Thoracic aorta (tissue), 2 donors: ENCODE measurements around the gene TMPRSS3. TPM values are rescaled to one million over a fixed set of nuclear protein-coding genes. Genes with fewer than 3 reads are reported as not detected.

Experiments used
- ATAC-seq: fragments of 150-250 bp; one replicate; pipeline ENCODE4 v1.8.0; 2017; ENCODE audit warnings: low read depth; ENCODE audit not compliant: insufficient number of reproducible peaks, low FRiP score
- DNase-seq: peaks from one replicate; pipeline ENCODE4 v3.0.0-alpha.2; 2020; ENCODE audit warnings: low spot score
- H3K27ac ChIP-seq, 2 donors: fragments of 200-600 bp; sonication (generic); 1 replicate in 1 of 2; 2 replicates in 1 of 2; pipeline ENCODE4 v1.5.1; 2016; ENCODE audit warnings: mild to moderate bottlenecking in 2 of 2, moderate library complexity in 2 of 2
- H3K27me3 ChIP-seq: fragments of 200-600 bp; sonication (generic); replicated peaks from 2 replicates; pipeline ENCODE4 v1.6.0; 2016; ENCODE audit warnings: mild to moderate bottlenecking; ENCODE audit not compliant: insufficient read depth
- H3K36me3 ChIP-seq: fragments of 200-600 bp; sonication (generic); one replicate; pipeline ENCODE4 v1.5.1; 2016
- H3K4me1 ChIP-seq, 2 donors: fragments of 200-600 bp; sonication (generic); 1 replicate in 1 of 2; 2 replicates in 1 of 2; pipeline versions ENCODE4 v1.5.1 to v1.6.0; 2016; ENCODE audit warnings: low read depth in 2 of 2, mild to moderate bottlenecking in 1 of 2; ENCODE audit not compliant: control insufficient read depth in 1 of 2
- H3K4me3 ChIP-seq: fragments of 200-600 bp; sonication (generic); 2 replicates; pipeline ENCODE4 v1.5.1; 2016; ENCODE audit warnings: mild to moderate bottlenecking
- H3K9me3 ChIP-seq: fragments of 200-600 bp; sonication (generic); 2 replicates; pipeline ENCODE4 v1.5.1; 2016
- CTCF ChIP-seq: fragments of 200-600 bp; sonication (generic); IDR thresholded peaks from one replicate; pipeline ENCODE4 v1.5.1; 2019; ENCODE audit warnings: antibody characterized with exemption
- total RNA-seq, 2 donors: library from RNA; depleted of rRNA; stranded (reverse); fragments of >200 nt; gene quantifications; one replicate each; pipeline versions ENCODE4 v1.1.0 to v1.2.3, GENCODE V29; 2016

The TMPRSS3 gene
- total RNA-seq, 2 donors from 2014 or later, result not detected

GRCh38 chr21:42337830-42338728, 57.8 kb downstream of the TMPRSS3 start:
- DNase-seq (no peak), ATAC-seq (no peak)
- no peak for TF ChIP-seq CTCF
- no peaks in the 10 kb centered on the region for H3K36me3 ChIP-seq
- no peak overlapping the region for H3K4me3 ChIP-seq
- no peaks in the 10 kb centered on the region for H3K9me3 ChIP-seq
- H3K27me3 ChIP-seq, result no peaks in the 10 kb centered on the region
- H3K4me1 ChIP-seq, result no peaks in the 10 kb centered on the region
- H3K27ac ChIP-seq, result no peak overlapping the region

GRCh38 chr21:42337276-42337675, 58.6 kb downstream of the TMPRSS3 start:
- ATAC-seq, result no peak

GRCh38 chr21:42336054-42336453, 59.8 kb downstream of the TMPRSS3 start:
- no peak for ATAC-seq
- Histone ChIP-seq H3K27me3 (no peaks in the 10 kb centered on the region), H3K36me3 (no peaks in the 10 kb centered on the region), H3K4me1 (no peaks in the 10 kb centered on the region), H3K27ac (no peak overlapping the region), H3K9me3 (no peaks in the 10 kb centered on the region), H3K4me3 (no peak overlapping the region)
- TF ChIP-seq CTCF, result no peak
- DNase-seq, result no peak

More at GRCh38 chr21:42337276-42337675, 58.6 kb downstream of the TMPRSS3 start:
- no peaks in the 10 kb centered on the region for H3K27me3 ChIP-seq
- H3K27ac ChIP-seq, result no peak overlapping the region
- no peaks in the 10 kb centered on the region for H3K36me3 ChIP-seq
- H3K4me1 ChIP-seq, result no peaks in the 10 kb centered on the region
- no peak overlapping the region for H3K4me3 ChIP-seq
- DNase-seq, result no peak
- no peak for TF ChIP-seq CTCF
- H3K9me3 ChIP-seq, result no peaks in the 10 kb centered on the region

GRCh38 chr21:42332557-42333317, 63.1 kb downstream of the TMPRSS3 start:
- Histone ChIP-seq H3K27ac (no peak overlapping the region), H3K9me3 (no peaks in the 10 kb centered on the region), H3K36me3 (no peaks in the 10 kb centered on the region), H3K4me1 (no peaks in the 10 kb centered on the region), H3K4me3 (no peak overlapping the region), H3K27me3 (no peaks in the 10 kb centered on the region)
- ATAC-seq (no peak), DNase-seq (no peak)
- TF ChIP-seq CTCF, result no peak

GRCh38 chr21:42331660-42332059, 64.2 kb downstream of the TMPRSS3 start:
- no peak for ATAC-seq
- Histone ChIP-seq H3K4me1 (no peaks in the 10 kb centered on the region), H3K27ac (no peak overlapping the region), H3K4me3 (no peak overlapping the region), H3K36me3 (no peaks in the 10 kb centered on the region), H3K9me3 (no peaks in the 10 kb centered on the region), H3K27me3 (no peaks in the 10 kb centered on the region)
- DNase-seq, result no peak
- no peak for TF ChIP-seq CTCF
